Peyer's patch (tissue), 4 donors: ENCODE data around the gene NT5C3A. TPM values are rescaled to one million over a fixed set of nuclear protein-coding genes. Genes with fewer than 3 reads are reported as not detected.
"Not testable (repeated sequence)": the region's sequence is repeated elsewhere in the genome, so short reads cannot be mapped to it uniquely, and the experiment has no call there.

Source experiments
- DNase-seq, 3 donors: peaks; one replicate each; pipeline ENCODE4 v3.0.0-alpha.2; 2017 to 2019
- H3K27ac ChIP-seq, 4 donors: fragments of 200-600 bp; sonication (generic); one replicate each; pipeline ENCODE4 v1.5.1; 2016 to 2019
- H3K27me3 ChIP-seq, 2 donors: fragments of 200-600 bp; sonication (generic); one replicate each; pipeline ENCODE4 v1.5.1; 2019
- H3K36me3 ChIP-seq, 3 donors: fragments of 200-600 bp; sonication (generic); one replicate each; pipeline ENCODE4 v1.5.1; 2016 to 2019
- H3K4me1 ChIP-seq, 4 donors: fragments of 200-600 bp; sonication (generic); one replicate each; pipeline ENCODE4 v1.5.1; 2016 to 2019
- H3K4me3 ChIP-seq, 4 donors: fragments of 200-600 bp; sonication (generic); 1 replicate in 3 of 4; 2 replicates in 1 of 4; pipeline ENCODE4 v1.5.1; 2016 to 2019; ENCODE audit warnings: mild to moderate bottlenecking in 1 of 4
- H3K9me3 ChIP-seq, 4 donors: fragments of 200-600 bp; sonication (generic); one replicate each; pipeline ENCODE4 v1.5.1; 2016 to 2019; ENCODE audit warnings: mild to moderate bottlenecking in 1 of 4
- CTCF ChIP-seq, 6 experiments: fragments of 450-650 bp in 4 of 6; fragments of 200-600 bp in 2 of 6; sonication (generic) in 1 of 6; IDR thresholded peaks; one replicate each; pipeline ENCODE4 v1.5.1; 2017 to 2019; ENCODE audit warnings: antibody characterized with exemption in 6 of 6, mild to moderate bottlenecking in 3 of 6, moderate library complexity in 1 of 6
- POLR2A ChIP-seq, 2 donors: fragments of 450-650 bp; IDR thresholded peaks; one replicate each; pipeline ENCODE4 v1.5.1; 2017; ENCODE audit warnings: antibody characterized with exemption in 2 of 2, mild to moderate bottlenecking in 2 of 2, moderate library complexity in 2 of 2
- total RNA-seq, 4 donors: library from RNA; depleted of rRNA; stranded (reverse); fragments of >200 nt; gene quantifications; one replicate each; pipeline ENCODE4 v1.1.0, GENCODE V29; 2016

The NT5C3A gene
- total RNA-seq, 4 donors from 2014 or later: 25.3 to 316 (median 79.8) TPM

GRCh38 chr7:33107136-33108066 lies 44.8 kb upstream of the NT5C3A start:
- peak overlapping the region in 1 of 4 donors; percentile 100 for H3K4me3 ChIP-seq
- H3K9me3 ChIP-seq: no peaks in the 10 kb centered on the region
- peaks cover 0 to 14% (median 0%) of the 10 kb centered on the region in 3 donors for H3K36me3 ChIP-seq
- DNase-seq: peak in 2 of 3 donors; percentile 51 to 78
- H3K27me3 ChIP-seq: no peaks in the 10 kb centered on the region
- H3K27ac ChIP-seq: peak overlapping the region in 1 of 4 donors; percentile 88
- peaks cover 0 to 24% (median 7%) of the 10 kb centered on the region in 4 donors for H3K4me1 ChIP-seq
- no peak for TF ChIP-seq POLR2A (IDR thresholded peaks at IDR 0.05)
- peak in 5 of 6 experiments; percentile 7 to 54 (median 17) for TF ChIP-seq CTCF (IDR thresholded peaks at IDR 0.05)

- Histone ChIP-seq H3K4me1 (peaks cover 0 to 9% (median 1%) of the 10 kb centered on the region in 4 donors), H3K9me3 (no peaks in the 10 kb centered on the region), H3K36me3 (peaks cover 0 to 56% (median 0%) of the 10 kb centered on the region in 3 donors), H3K27me3 (no peaks in the 10 kb centered on the region), H3K4me3 (no peak overlapping the region), H3K27ac (no peak overlapping the region)
- no peak for DNase-seq
- TF ChIP-seq CTCF (IDR thresholded peaks at IDR 0.05) (no peak), POLR2A (IDR thresholded peaks at IDR 0.05) (no peak)
These were observed 39.3 kb upstream of the NT5C3A start for GRCh38 chr7:33101906-33102305.

- Histone ChIP-seq H3K36me3 (peaks cover 0 to 68% (median 0%) of the 10 kb centered on the region in 3 donors), H3K27ac (peak overlapping the region in 1 of 4 donors; percentile 70), H3K4me1 (peaks cover 0 to 9% (median 0%) of the 10 kb centered on the region in 4 donors), H3K27me3 (no peaks in the 10 kb centered on the region), H3K4me3 (no peak overlapping the region), H3K9me3 (no peaks in the 10 kb centered on the region)
- TF ChIP-seq CTCF (IDR thresholded peaks at IDR 0.05) (no peak), POLR2A (IDR thresholded peaks at IDR 0.05) (no peak)
- DNase-seq: no peak
These were observed 38.2 kb upstream of the NT5C3A start for GRCh38 chr7:33100770-33101169.

GRCh38 chr7:33099154-33099940 lies 36.8 kb upstream of the NT5C3A start:
- no peak for DNase-seq
- no peaks in the 10 kb centered on the region for H3K27me3 ChIP-seq
- no peak overlapping the region for H3K4me3 ChIP-seq
- no peak for TF ChIP-seq CTCF (IDR thresholded peaks at IDR 0.05)
- no peak for TF ChIP-seq POLR2A (IDR thresholded peaks at IDR 0.05)
- H3K27ac ChIP-seq: peak overlapping the region in 2 of 4 donors; percentile 11 to 70
- peaks cover 0 to 79% (median 0%) of the 10 kb centered on the region in 3 donors for H3K36me3 ChIP-seq
- H3K4me1 ChIP-seq: peaks cover 0 to 9% (median 0%) of the 10 kb centered on the region in 4 donors
- H3K9me3 ChIP-seq: no peaks in the 10 kb centered on the region

- not testable (repeated sequence) for DNase-seq, H3K4me3 ChIP-seq, H3K4me1 ChIP-seq, H3K27ac ChIP-seq, H3K9me3 ChIP-seq, H3K27me3 ChIP-seq
- H3K36me3 ChIP-seq: peaks cover 0 to 57% (median 0%) of the 10 kb centered on the region in 3 donors
These were observed 32.2 kb upstream of the NT5C3A start for GRCh38 chr7:33094745-33095275.
